Measurements from ENCODE around the gene CELF2.

The CELF2 gene

GRCh38 chr10:11131112-11131639, 113.5 kb downstream of the CELF2 start:
- no peak overlapping the region for H3K4me3 ChIP-seq (replicated peaks; ENCODE audit: low read depth, low read length)
- no peak for DNase-seq (ENCODE audit: low read depth)
- TF ChIP-seq CTCF (IDR thresholded peaks at IDR 0.05; ENCODE audit: low read length, missing control alignments) = no peak

GRCh38 chr10:11134411-11134810, 116.7 kb downstream of the CELF2 start:
- no peak overlapping the region for H3K4me3 ChIP-seq (replicated peaks; ENCODE audit: low read depth, low read length)
- DNase-seq (ENCODE audit: low read depth) = no peak
- TF ChIP-seq CTCF (IDR thresholded peaks at IDR 0.05; ENCODE audit: low read length, missing control alignments) = no peak

GRCh38 chr10:11135709-11136108, 118.0 kb downstream of the CELF2 start:
- DNase-seq (ENCODE audit: low read depth) = no peak
- TF ChIP-seq CTCF (IDR thresholded peaks at IDR 0.05; ENCODE audit: low read length, missing control alignments) = no peak

GRCh38 chr10:11138314-11139033, 120.8 kb downstream of the CELF2 start:
- DNase-seq (ENCODE audit: low read depth) = no peak
- no peak overlapping the region for H3K4me3 ChIP-seq (replicated peaks; ENCODE audit: low read depth, low read length)
- TF ChIP-seq CTCF (IDR thresholded peaks at IDR 0.05; ENCODE audit: low read length, missing control alignments) = no peak

More at GRCh38 chr10:11135709-11136108, 118.0 kb downstream of the CELF2 start:
- no peak overlapping the region for H3K4me3 ChIP-seq (replicated peaks; ENCODE audit: low read depth, low read length)

GRCh38 chr10:11140963-11141362, 123.3 kb downstream of the CELF2 start:
- H3K4me3 ChIP-seq (replicated peaks; ENCODE audit: low read depth, low read length) = no peak overlapping the region
- DNase-seq (ENCODE audit: low read depth) = no peak
- no peak for TF ChIP-seq CTCF (IDR thresholded peaks at IDR 0.05; ENCODE audit: low read length, missing control alignments)

GRCh38 chr10:11141571-11142091, 124.0 kb downstream of the CELF2 start:
- DNase-seq (ENCODE audit: low read depth) = no peak
- H3K4me3 ChIP-seq (replicated peaks; ENCODE audit: low read depth, low read length) = no peak overlapping the region
- no peak for TF ChIP-seq CTCF (IDR thresholded peaks at IDR 0.05; ENCODE audit: low read length, missing control alignments)
